WI38 (cell line): ENCODE results near the gene PRKD1.

Source experiments
- H3K4me3 ChIP-seq: 2 replicates; pipeline ENCODE4 v1.5.1; 2011; ENCODE audit warnings: low read depth, mild to moderate bottlenecking, control low read depth, low read length
- TF ChIP-seq, protein P1 (sequence below): IDR thresholded peaks from 2 replicates; pipeline ENCODE4 v1.5.1; 2012; ENCODE audit warnings: low read depth, mild to moderate bottlenecking, control low read depth, low read length

PRKD1 gene

DNA sequence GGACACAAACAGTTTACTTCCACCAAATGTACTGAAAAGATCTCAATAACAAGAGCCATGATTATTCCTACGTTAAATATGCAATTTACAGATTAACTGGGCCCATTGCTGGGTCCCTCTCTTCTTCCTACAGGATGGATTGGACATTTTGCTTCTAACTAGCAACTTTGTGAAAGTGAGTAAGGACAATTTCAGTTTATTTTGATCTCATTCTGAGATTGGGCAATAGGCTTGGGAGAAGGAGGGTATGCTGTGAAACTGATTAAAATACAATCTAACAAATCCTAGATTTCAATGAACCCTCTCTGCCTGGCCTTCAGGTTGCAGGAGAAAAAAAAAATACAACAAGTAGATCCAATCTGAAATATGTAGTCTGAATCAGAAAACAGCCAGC, 121.5 kb downstream of the PRKD1 start:
- H3K4me3 ChIP-seq: no peak overlapping the region
- TF ChIP-seq, protein P1, sequence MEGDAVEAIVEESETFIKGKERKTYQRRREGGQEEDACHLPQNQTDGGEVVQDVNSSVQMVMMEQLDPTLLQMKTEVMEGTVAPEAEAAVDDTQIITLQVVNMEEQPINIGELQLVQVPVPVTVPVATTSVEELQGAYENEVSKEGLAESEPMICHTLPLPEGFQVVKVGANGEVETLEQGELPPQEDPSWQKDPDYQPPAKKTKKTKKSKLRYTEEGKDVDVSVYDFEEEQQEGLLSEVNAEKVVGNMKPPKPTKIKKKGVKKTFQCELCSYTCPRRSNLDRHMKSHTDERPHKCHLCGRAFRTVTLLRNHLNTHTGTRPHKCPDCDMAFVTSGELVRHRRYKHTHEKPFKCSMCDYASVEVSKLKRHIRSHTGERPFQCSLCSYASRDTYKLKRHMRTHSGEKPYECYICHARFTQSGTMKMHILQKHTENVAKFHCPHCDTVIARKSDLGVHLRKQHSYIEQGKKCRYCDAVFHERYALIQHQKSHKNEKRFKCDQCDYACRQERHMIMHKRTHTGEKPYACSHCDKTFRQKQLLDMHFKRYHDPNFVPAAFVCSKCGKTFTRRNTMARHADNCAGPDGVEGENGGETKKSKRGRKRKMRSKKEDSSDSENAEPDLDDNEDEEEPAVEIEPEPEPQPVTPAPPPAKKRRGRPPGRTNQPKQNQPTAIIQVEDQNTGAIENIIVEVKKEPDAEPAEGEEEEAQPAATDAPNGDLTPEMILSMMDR: no peak

DNA sequence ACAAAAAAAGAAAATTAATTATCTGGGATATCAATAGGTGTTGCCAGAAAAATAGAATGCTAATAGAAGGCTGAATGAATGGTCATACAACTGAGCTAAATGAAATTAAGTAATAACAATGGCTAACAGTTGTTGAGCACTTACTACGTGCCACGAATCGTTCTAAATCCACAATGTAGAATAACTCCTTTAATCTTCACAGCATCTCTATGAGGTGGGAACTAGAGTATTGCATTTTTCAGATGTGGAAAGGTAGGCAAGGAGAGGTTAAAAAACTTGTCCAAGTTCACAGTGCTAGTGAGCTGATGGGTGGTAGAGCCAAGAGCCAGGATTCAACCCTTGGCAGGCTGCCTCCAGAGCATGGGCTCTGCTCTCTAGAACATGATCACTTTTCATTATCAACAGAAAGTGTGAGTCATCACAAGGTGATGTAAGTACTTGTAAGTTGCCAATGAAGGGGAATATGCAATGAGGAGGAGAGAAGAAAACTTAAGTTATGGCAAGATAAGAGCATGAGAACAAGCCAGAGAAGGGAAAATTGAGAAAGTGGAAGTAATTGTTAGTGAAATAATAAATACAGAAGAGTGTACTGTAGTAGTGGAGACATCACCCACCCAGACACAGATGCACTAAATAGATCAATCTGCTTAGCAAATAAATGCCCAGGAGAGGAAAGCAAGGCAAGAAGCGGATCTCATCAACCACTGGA, 122.1 kb downstream of the PRKD1 start:
- TF ChIP-seq, protein P1: no peak
- H3K4me3 ChIP-seq: no peak overlapping the region

DNA sequence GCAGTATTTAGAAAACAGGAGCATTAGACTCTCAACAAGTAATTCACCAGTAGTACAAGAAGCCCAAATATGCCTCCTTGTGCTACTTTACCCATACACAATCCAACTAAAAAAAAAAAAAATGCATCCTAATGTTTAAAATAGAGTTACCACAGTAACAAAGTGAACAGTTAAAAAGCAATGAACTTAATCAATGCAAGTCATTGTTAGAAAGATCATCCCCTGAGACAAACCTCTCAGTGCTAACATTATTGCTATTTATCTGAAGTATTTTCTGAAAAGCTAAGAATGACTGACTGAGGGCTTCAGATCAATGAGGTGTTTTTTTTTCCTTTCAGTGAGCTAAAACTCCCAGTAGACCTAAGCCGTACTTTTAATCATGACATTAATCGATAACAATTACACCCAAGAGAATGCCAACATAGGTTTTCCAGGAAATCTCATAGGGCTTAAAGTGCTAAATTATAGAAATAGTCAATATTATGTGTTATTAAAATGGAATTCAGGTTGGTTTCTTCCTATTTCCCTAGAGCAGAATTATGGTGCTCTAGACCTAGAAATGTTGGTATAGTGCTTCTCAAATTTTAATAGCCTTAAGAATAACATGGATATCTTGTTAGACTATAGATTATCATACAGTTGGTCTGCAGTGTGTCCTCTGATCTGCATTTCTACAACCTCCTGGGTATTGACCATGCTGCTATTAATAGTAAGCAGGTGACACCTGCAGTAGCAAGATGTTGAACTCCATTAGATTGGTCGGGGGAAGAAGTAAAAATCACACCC, 123.0 kb downstream of the PRKD1 start:
- TF ChIP-seq, protein P1: no peak
- H3K4me3 ChIP-seq: no peak overlapping the region

DNA sequence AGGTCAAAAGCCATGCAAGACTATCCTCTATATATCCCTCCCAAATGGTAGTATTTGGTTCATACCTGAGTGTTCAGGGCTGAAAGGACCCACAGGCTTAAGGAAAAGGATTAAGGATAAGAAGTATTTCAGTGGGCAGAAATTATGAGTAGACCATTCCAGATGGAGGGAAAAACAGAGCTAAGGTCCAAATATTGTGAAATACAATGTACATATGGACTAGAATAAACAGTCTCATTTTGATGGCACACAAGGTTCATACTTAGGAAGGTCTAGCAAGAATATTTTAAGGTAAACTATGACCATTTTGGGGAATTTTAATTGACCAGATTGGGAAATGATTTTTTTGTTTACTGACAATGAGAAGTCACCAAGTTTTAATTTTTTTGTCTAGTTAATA, 124.6 kb downstream of the PRKD1 start:
- TF ChIP-seq, protein P1: no peak
- H3K4me3 ChIP-seq: no peak overlapping the region

DNA sequence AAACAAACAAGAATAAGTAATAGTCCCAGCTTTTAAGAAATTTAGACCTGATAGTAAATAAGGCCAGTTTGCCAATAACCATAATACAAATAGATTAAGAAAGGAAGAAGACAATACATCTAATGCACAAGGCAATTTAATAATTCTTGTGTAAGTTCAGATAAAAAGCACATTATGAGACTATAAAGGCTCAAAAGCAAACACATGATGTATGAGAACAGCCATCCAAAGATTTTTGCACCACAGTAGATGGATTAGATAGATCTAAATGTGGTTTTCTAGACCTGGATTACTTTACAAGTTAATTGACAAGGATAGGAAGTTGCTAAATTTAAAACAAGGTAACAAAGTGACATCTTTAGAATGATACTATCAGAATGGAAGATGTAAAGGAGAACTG, 125.4 kb downstream of the PRKD1 start:
- TF ChIP-seq, protein P1: no peak
- no peak overlapping the region for H3K4me3 ChIP-seq

DNA sequence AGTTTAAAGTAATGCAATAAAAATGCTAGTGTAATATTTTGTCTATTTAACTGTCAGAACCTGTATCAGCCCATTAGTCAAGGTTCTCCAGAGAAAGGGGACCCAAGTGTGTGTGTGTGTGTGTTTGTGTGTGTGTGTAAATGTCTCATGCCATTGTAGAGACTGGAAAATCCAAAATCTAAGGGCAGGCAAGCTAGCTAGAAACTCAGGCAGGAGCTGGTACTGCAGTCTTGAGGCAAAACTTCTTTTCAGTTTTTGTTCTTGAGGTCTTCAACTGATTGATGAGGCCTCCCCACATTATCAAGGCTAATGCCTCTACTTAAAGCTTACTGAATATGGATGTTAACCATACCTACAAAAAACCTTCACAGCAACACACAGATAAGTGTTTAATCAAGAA, 126.7 kb downstream of the PRKD1 start:
- TF ChIP-seq, protein P1: no peak
- H3K4me3 ChIP-seq: no peak overlapping the region

DNA sequence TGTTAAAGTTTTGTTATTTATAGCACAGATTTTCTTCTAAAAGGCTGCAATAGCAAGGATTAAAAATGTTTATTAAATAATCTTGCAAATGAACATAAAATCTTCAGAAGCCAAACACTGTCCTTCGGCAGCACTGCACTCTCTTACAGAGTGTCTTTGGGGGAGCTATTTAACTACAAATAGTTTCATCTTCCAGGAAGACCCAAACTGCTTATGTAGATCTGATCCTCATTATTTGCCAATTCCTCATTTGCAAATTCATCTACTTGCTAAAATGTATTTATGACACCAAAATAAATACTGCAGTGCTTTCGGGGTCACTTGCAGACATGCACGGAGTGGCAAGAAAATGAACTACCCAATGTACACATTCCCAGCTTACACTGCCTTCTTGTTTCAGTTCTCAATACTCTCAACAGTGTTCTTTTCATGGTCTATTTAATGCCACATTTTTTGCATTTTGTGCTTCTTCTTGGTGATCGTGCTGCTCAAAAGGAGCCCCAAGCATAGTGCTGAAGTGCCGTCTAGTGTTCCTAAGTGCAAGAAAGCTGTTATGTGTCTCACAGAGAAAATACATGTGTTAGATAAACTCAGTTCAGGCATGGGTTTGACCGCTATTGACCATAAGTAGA, 128.1 kb downstream of the PRKD1 start:
- TF ChIP-seq, protein P1: no peak
- H3K4me3 ChIP-seq: no peak overlapping the region
